SU-DHL-6 (cell line): ENCODE data around the gene PDHX.

Experiments used
- CTCF ChIP-seq: fragments of 200-600 bp; sonication (generic); IDR thresholded peaks from one replicate; pipeline ENCODE4 v1.5.1; 2017; ENCODE audit warnings: antibody characterized with exemption, mild to moderate bottlenecking, low read length, moderate library complexity; ENCODE audit not compliant: insufficient read depth, poor library complexity, severe bottlenecking
- EZH2phosphoT487 ChIP-seq: fragments of 200-600 bp; sonication (generic), shearing (Covaris generic); conservative IDR thresholded peaks from 2 replicates; pipeline ENCODE4 v1.6.1; 2018; ENCODE audit warnings: mild to moderate bottlenecking, antibody characterized with exemption, low read length, moderate library complexity, mixed read lengths

GRCh38 chr11:34910817-34911216, 5.6 kb upstream of the PDHX start:
- no peak for TF ChIP-seq CTCF
- TF ChIP-seq EZH2phosphoT487 = no peak
